HEK293 (cell line): ENCODE results near the gene KIAA0753.

Experiments
- ELK4 ChIP-seq: IDR thresholded peaks from 2 replicates; pipeline ENCODE4 v1.6.1; 2011; ENCODE audit warnings: mild to moderate bottlenecking, low read depth, low read length, borderline replicate concordance
- PATZ1 ChIP-seq: fragments of 450-650 bp; formaldehyde crosslinking; IDR thresholded peaks from 2 replicates; pipeline ENCODE4 v1.5.1; 2016; ENCODE audit warnings: missing biosample characterization, missing genetic modification characterization

GRCh38 chr17:6667516-6667915, 27.0 kb upstream of the KIAA0753 start:
- no peak for TF ChIP-seq ELK4
- TF ChIP-seq PATZ1 (tag by site-specific recombination) = no peak
